H1 (cell line): ENCODE results near the gene DYNC1H1. TPM values are rescaled to one million over a fixed set of nuclear protein-coding genes. Genes with fewer than 3 reads are reported as not detected.

ENCODE experiments used
- CTCF ChIA-PET: fragments of 300-600 bp; sonication (Branson Sonifier 250); formaldehyde crosslinking; loops from one replicate; lab custom pipeline; 2021; ENCODE audit not compliant: partially characterized antibody; lab: Charles Lee
- POLR2A ChIA-PET: fragments of 300-600 bp; sonication (Branson Sonifier 250); formaldehyde crosslinking; loops from one replicate; lab custom pipeline; 2021; ENCODE audit warnings: inconsistent platforms; ENCODE audit not compliant: partially characterized antibody; lab: Charles Lee
- DNase-seq, 2 experiments: peaks; one replicate each; pipeline versions ENCODE4 v3.0.0 to v3.0.0-alpha.2; 2010 to 2022; ENCODE audit warnings: low spot score in 2 of 2, low read depth in 1 of 2, mixed read lengths in 1 of 2
- FAIRE-seq: peaks from 2 replicates; lab custom pipeline; 2011; peaks lifted over from hg19 to GRCh38; lab: Jason Lieb, UNC
- H2AFZ ChIP-seq: 2 replicates; pipeline ENCODE4 v1.8.1; 2012; ENCODE audit warnings: low read length, inconsistent platforms
- H2AK5ac ChIP-seq: 2 replicates; pipeline ENCODE4 v1.6.1; 2013; ENCODE audit warnings: low read depth, low read length
- H2BK120ac ChIP-seq: replicated peaks from 2 replicates; pipeline ENCODE3; 2013; ENCODE audit warnings: low read depth, low read length, inconsistent platforms
- H2BK12ac ChIP-seq: 2 replicates; pipeline ENCODE4 v1.6.1; 2013; ENCODE audit warnings: low read depth, low read length
- H2BK15ac ChIP-seq: 2 replicates; pipeline ENCODE4 v1.6.1; 2013; ENCODE audit warnings: low read length
- H2BK20ac ChIP-seq: 2 replicates; pipeline ENCODE4 v1.6.1; 2013; ENCODE audit warnings: low read length
- H2BK5ac ChIP-seq: 2 replicates; pipeline ENCODE4 v1.6.1; 2013; ENCODE audit warnings: low read depth, low read length
- H3K14ac ChIP-seq: 2 replicates; pipeline ENCODE4 v1.6.1; 2013; ENCODE audit warnings: inconsistent platforms; ENCODE audit not compliant: insufficient read length
- H3K18ac ChIP-seq: 2 replicates; pipeline ENCODE4 v1.6.1; 2013; ENCODE audit warnings: low read length; ENCODE audit errors: extremely low read depth
- H3K23ac ChIP-seq: 2 replicates; pipeline ENCODE4 v1.6.1; 2013; ENCODE audit warnings: inconsistent platforms; ENCODE audit not compliant: insufficient read length
- H3K23me2 ChIP-seq: 2 replicates; pipeline ENCODE4 v1.6.1; 2013; ENCODE audit warnings: low read depth, low read length
- H3K27ac ChIP-seq: 2 replicates; pipeline ENCODE4 v1.6.1; 2011; ENCODE audit warnings: low read depth, low read length, inconsistent platforms
- H3K27me3 ChIP-seq, 4 experiments: replicated peaks in 1 of 4; 1 replicate in 1 of 4; 2 replicates in 3 of 4; pipeline versions ENCODE4 v1.6.1 to v1.8.1; 2011 to 2013; ENCODE audit warnings: low read length in 3 of 4, mild to moderate bottlenecking in 3 of 4, inconsistent platforms in 2 of 4, mixed read lengths in 2 of 4, moderate library complexity in 1 of 4; ENCODE audit not compliant: control insufficient read depth in 3 of 4, insufficient read depth in 3 of 4; ENCODE audit errors: extremely low read depth in 1 of 4
- H3K36me3 ChIP-seq, 4 experiments: 2 replicates each; pipeline versions ENCODE4 v1.6.1 to v1.8.1; 2011 to 2013; ENCODE audit warnings: mild to moderate bottlenecking in 4 of 4, low read length in 3 of 4, moderate library complexity in 2 of 4, control low read depth in 1 of 4, inconsistent platforms in 1 of 4; ENCODE audit not compliant: insufficient read depth in 4 of 4, control insufficient read depth in 2 of 4
- H3K4ac ChIP-seq: replicated peaks from 2 replicates; pipeline ENCODE3; 2013; ENCODE audit warnings: low read length, low read depth, mixed read lengths, inconsistent platforms; ENCODE audit not compliant: insufficient read length
- H3K4me1 ChIP-seq, 4 experiments: replicated peaks in 1 of 4; 1 replicate in 1 of 4; 2 replicates in 3 of 4; pipeline versions ENCODE4 v1.6.1 to v1.8.1; 2011 to 2013; ENCODE audit warnings: low read length in 3 of 4, inconsistent platforms in 2 of 4, mixed read lengths in 1 of 4; ENCODE audit not compliant: insufficient read depth in 4 of 4, control insufficient read depth in 3 of 4
- H3K4me2 ChIP-seq, 2 experiments: 2 replicates each; pipeline versions ENCODE4 v1.6.1 to v1.8.1; 2011 to 2013; ENCODE audit warnings: low read depth in 2 of 2, low read length in 2 of 2, control low read depth in 1 of 2, inconsistent platforms in 1 of 2, mild to moderate bottlenecking in 1 of 2; ENCODE audit not compliant: insufficient read depth in 1 of 2
- H3K4me3 ChIP-seq, 4 experiments: fragments of 200-600, 300-600 bp in 1 of 4; sonication (generic), shearing (Covaris generic), sonication (Bioruptor Twin) in 1 of 4; 2 replicates each; pipeline versions ENCODE4 v1.5.1 to v1.8.1; 2011 to 2016; ENCODE audit warnings: low read length in 4 of 4, low read depth in 3 of 4, control low read depth in 2 of 4, inconsistent platforms in 2 of 4, mild to moderate bottlenecking in 2 of 4, mixed read lengths in 1 of 4, moderate library complexity in 1 of 4; ENCODE audit not compliant: insufficient read depth in 2 of 4; ENCODE audit errors: extremely low read depth in 1 of 4
- H3K56ac ChIP-seq: replicated peaks from 2 replicates; pipeline ENCODE3; 2013; ENCODE audit warnings: low read depth, mild to moderate bottlenecking, mixed read lengths, low read length, inconsistent platforms; ENCODE audit not compliant: insufficient read length
- H3K79me1 ChIP-seq: 2 replicates; pipeline ENCODE4 v1.6.1; 2013; ENCODE audit warnings: low read depth, low read length, control low read depth
- H3K79me2 ChIP-seq, 2 experiments: 2 replicates each; pipeline versions ENCODE4 v1.6.1 to v1.8.1; 2012 to 2013; ENCODE audit warnings: low read length in 2 of 2, mild to moderate bottlenecking in 2 of 2, inconsistent platforms in 1 of 2; ENCODE audit not compliant: insufficient read depth in 2 of 2, control insufficient read depth in 1 of 2
- H3K9ac ChIP-seq, 4 experiments: replicated peaks in 1 of 4; 1 replicate in 1 of 4; 2 replicates in 3 of 4; pipeline versions ENCODE4 v1.6.1 to v1.8.1; 2011 to 2013; ENCODE audit warnings: low read depth in 3 of 4, low read length in 3 of 4, control low read depth in 2 of 4, mild to moderate bottlenecking in 2 of 4, moderate library complexity in 2 of 4, inconsistent platforms in 1 of 4; ENCODE audit errors: extremely low read depth in 1 of 4
- H3K9me3 ChIP-seq, 2 experiments: 2 replicates each; pipeline versions ENCODE4 v1.6.1 to v1.8.1; 2012 to 2013; ENCODE audit warnings: mild to moderate bottlenecking in 2 of 2, moderate library complexity in 2 of 2, control low read depth in 1 of 2, inconsistent platforms in 1 of 2, low read depth in 1 of 2, low read length in 1 of 2, mixed read lengths in 1 of 2; ENCODE audit not compliant: insufficient read depth in 2 of 2
- H4K20me1 ChIP-seq, 2 experiments: replicated peaks in 1 of 2; 2 replicates each; pipeline versions ENCODE3 to v1.8.1; 2011 to 2013; ENCODE audit warnings: inconsistent platforms in 2 of 2, low read length in 2 of 2, mild to moderate bottlenecking in 1 of 2; ENCODE audit not compliant: insufficient read depth in 2 of 2, control insufficient read depth in 1 of 2
- H4K5ac ChIP-seq: 2 replicates; pipeline ENCODE4 v1.6.1; 2013; ENCODE audit warnings: low read length, low read depth, mixed read lengths, inconsistent platforms; ENCODE audit not compliant: insufficient read length
- H4K8ac ChIP-seq: 2 replicates; pipeline ENCODE4 v1.8.0; 2013; ENCODE audit warnings: mild to moderate bottlenecking, moderate library complexity, low read length, inconsistent platforms; ENCODE audit not compliant: insufficient read depth; ENCODE audit errors: extremely low read depth
- H4K91ac ChIP-seq: replicated peaks from 2 replicates; pipeline ENCODE3; 2013; ENCODE audit warnings: low read length, mixed read lengths, inconsistent platforms; ENCODE audit not compliant: insufficient read length
- CEBPB ChIP-seq: IDR thresholded peaks from 2 replicates; pipeline ENCODE4 v1.6.1; 2012; ENCODE audit warnings: low read depth, low read length
- CREB1 ChIP-seq: IDR thresholded peaks from 2 replicates; pipeline ENCODE4 v1.6.1; 2012; ENCODE audit warnings: inconsistent platforms
- GABPA ChIP-seq: IDR thresholded peaks from 2 replicates; pipeline ENCODE4 v1.6.1; 2011; ENCODE audit warnings: mild to moderate bottlenecking, low read length, moderate library complexity, borderline replicate concordance; ENCODE audit not compliant: insufficient read depth
- HDAC6 ChIP-seq: IDR thresholded peaks from one replicate; pipeline ENCODE4 v1.7.1; 2012; ENCODE audit warnings: low read depth, mild to moderate bottlenecking, inconsistent platforms, low read length, moderate library complexity
- NANOG ChIP-seq: IDR thresholded peaks from 2 replicates; pipeline ENCODE4 v1.6.1; 2011; ENCODE audit warnings: low read length, low read depth, mild to moderate bottlenecking, inconsistent platforms; ENCODE audit not compliant: insufficient read depth, poor library complexity, severe bottlenecking
- RNF2 ChIP-seq: fragments of 200-900, 300-1000 bp; sonication (generic); IDR thresholded peaks from 2 replicates; pipeline ENCODE4 v1.7.1; 2016; ENCODE audit warnings: borderline replicate concordance, low read depth, mild to moderate bottlenecking, antibody characterized with exemption, low read length; ENCODE audit not compliant: poor library complexity, severe bottlenecking; ENCODE audit errors: missing control alignments
- SIRT6 ChIP-seq: IDR thresholded peaks from one replicate; pipeline ENCODE4 v1.7.1; 2012; ENCODE audit warnings: low read length, inconsistent platforms
- SRF ChIP-seq: IDR thresholded peaks from 2 replicates; pipeline ENCODE4 v1.6.1; 2011; ENCODE audit warnings: mild to moderate bottlenecking, low read depth, low read length, moderate library complexity
- TCF12 ChIP-seq: IDR thresholded peaks from 2 replicates; pipeline ENCODE4 v1.6.1; 2011; ENCODE audit warnings: low read depth, mild to moderate bottlenecking, low read length
- WGBS, 2 experiments: shearing (Covaris generic) in 1 of 2; methylation state at CpG; one replicate each; pipeline versions ENCODE4 v1.1.6 to v1.1.7; 2013 to 2015; ENCODE audit warnings: low lambda C conversion rate in 2 of 2, mixed read lengths in 2 of 2, inconsistent platforms in 1 of 2, low coverage in 1 of 2, missing lambda C conversion rate in 1 of 2; ENCODE audit not compliant: insufficient replicate concordance in 2 of 2, insufficient coverage in 1 of 2, insufficient read length in 1 of 2; ENCODE audit errors: extremely low coverage in 1 of 2, missing lambda C conversion rate in 1 of 2; 5-methylcytosine and 5-hydroxymethylcytosine counted together
- polyA plus RNA-seq, 7 experiments: library from polyadenylated mRNA; depleted of rRNA in 3 of 7; stranded (reverse) in 5 of 7; unstranded in 2 of 7; fragments of >200 nt in 5 of 7; fragments of 200-250 nt in 2 of 7; gene quantifications; 1 replicate in 5 of 7; 2 replicates in 1 of 7; 4 replicates in 1 of 7; pipeline versions ENCODE4 v1.2.1 to v1.2.3, GENCODE V29; 2011 to 2013; ENCODE audit warnings: missing spikeins in 2 of 7, mixed read lengths in 2 of 7
- total RNA-seq: library from RNA; stranded (reverse); fragmentation: NEBNext Ultra II Directional; extraction: Animal tissue kit (Norgen Biotek cat#: 25700); gene quantifications from 2 replicates; pipeline ENCODE4 v1.2.1, GENCODE V29; 2021

Gene DYNC1H1
- total and polyA plus RNA-seq, 2 of the 8 experiments (the other 6 are each of a cell fraction or from before 2014, with no cell fraction given), result 238 to 387 TPM

DNA sequence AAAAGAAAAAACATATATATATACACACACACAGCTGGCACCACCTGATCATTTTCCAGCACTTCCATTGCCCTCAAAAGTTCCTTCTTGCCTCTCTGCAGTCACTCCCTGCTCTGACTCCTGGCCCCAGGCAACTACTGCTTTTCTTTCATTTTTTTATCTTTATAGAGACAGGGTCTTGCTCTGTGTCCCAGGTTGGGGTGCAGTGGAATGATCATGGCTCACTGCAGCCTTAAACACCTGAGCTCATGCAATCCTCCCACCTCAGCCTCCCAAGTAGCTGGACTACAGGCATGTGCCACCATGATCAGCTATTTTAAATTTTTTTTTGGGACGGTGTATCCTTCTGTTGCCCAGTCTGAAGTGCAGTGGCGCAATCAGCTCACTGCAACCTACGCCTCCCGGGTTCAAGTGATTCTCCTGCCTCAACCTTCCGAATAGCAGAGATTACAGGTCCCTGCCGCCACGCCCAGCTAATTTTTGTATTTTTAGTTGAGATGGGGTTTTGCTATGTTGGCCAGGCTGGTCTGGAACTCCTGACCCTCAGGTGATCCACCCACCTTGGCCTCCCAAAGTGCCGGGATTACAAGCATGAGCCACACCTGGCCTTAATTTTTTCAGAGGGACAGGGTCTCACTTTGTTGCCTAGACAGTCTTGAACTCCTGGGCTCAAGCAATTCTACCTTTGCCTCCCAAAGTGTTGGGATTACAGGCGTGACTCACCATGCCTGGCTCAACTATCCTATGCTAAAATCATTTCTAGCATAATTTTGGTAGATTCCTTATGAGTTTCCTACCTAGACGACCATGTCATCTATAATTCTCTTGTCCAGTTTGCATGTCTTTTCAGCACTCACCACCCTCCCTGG is 114.7 kb downstream of the DYNC1H1 start:
- CTCF ChIA-PET, result interaction anchor here (1.9 to 3.0 kb wide), 4 partner anchors 10 to 33 kb away, joined by 4 to 14 read pairs (median 12); no protein-coding TSS in a partner anchor
- H3K36me3 ChIP-seq, result peaks cover 21 to 60% (median 47%) of the 10 kb centered on the region in 4 experiments

More for the DNA sequence above, 114.7 kb downstream of the DYNC1H1 start:
- Histone ChIP-seq H3K4ac (no peak overlapping the region), H3K9me3 (no peaks in the 10 kb centered on the region), H3K79me2 (peaks cover 0 to 8% of the 10 kb centered on the region in 2 experiments; a peak in 1 of 4 replicates), H2BK12ac (no peak overlapping the region), H2AK5ac (no peak overlapping the region), H3K56ac (no peak overlapping the region), H3K23ac (no peak overlapping the region), H4K5ac (no peak overlapping the region), H3K14ac (no peak overlapping the region), H3K27ac (no peak overlapping the region), H2BK120ac (no peak overlapping the region), H3K4me3 (no peak overlapping the region), H2AFZ (no peak overlapping the region), H4K20me1 (peaks cover 2 to 5% of the 10 kb centered on the region in 2 experiments), H2BK15ac (no peak overlapping the region), H3K18ac (no peak overlapping the region), H4K91ac (no peak overlapping the region), H4K8ac (no peak overlapping the region), H3K4me2 (no peak overlapping the region), H3K79me1 (no peaks in the 10 kb centered on the region), H2BK5ac (no peak overlapping the region), H3K9ac (no peak overlapping the region), H3K4me1 (no peaks in the 10 kb centered on the region; a peak in 1 of 7 replicates), H3K23me2 (no peaks in the 10 kb centered on the region), H3K27me3 (no peaks in the 10 kb centered on the region), H2BK20ac (no peak overlapping the region)
- POLR2A ChIA-PET, result interaction anchor here (1.0 to 5.4 kb wide), 7 partner anchors 8 to 26 kb away, joined by 3 to 39 read pairs (median 5); partner anchors contain the start of gene HSP90AA1
- WGBS, 2 experiments, result 94% methylated on average over 10 of the region's 10 CpGs; no CpG with 5 or more reads in 1 of the 2 experiments
- FAIRE-seq (no peak), DNase-seq (no peak)
- no peak for TF ChIP-seq GABPA
- no peak for TF ChIP-seq SRF
- no peak for TF ChIP-seq CEBPB
- no peak for TF ChIP-seq NANOG
- TF ChIP-seq RNF2, result no peak
- no peak for TF ChIP-seq TCF12
- no peak for TF ChIP-seq CREB1
- no peak for TF ChIP-seq SIRT6
- no peak for TF ChIP-seq HDAC6
